Left forelimb (tissue), 1 donor: ENCODE data around the gene CCDC102B.
"Not testable (repeated sequence)": the region's sequence is repeated elsewhere in the genome, so short reads cannot be mapped to it uniquely, and the experiment has no call there.

Experiments
- DNase-seq: peaks from one replicate; pipeline ENCODE4 v3.0.0-alpha.2; 2018; ENCODE audit warnings: low spot score

CCDC102B gene

DNA sequence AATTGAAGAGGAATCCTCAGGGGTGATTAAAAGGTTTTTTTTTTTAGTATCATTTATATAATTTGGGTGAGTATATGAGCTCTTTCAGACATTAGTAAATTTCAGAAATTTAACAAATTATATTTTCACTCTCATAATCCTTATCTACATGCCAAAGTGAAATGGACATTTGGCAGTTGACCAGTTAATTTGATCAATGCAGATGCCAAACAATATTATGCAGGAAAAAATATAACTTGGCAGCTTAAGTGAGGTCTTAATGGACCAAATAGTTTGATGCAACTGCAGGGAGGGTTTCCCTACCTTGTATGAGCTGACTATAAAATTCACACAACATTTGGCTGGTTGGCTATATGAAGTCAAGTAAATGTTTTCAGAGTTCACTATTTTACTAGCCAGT lies 185.2 kb downstream of the CCDC102B start:
- DNase-seq, result no peak

DNA sequence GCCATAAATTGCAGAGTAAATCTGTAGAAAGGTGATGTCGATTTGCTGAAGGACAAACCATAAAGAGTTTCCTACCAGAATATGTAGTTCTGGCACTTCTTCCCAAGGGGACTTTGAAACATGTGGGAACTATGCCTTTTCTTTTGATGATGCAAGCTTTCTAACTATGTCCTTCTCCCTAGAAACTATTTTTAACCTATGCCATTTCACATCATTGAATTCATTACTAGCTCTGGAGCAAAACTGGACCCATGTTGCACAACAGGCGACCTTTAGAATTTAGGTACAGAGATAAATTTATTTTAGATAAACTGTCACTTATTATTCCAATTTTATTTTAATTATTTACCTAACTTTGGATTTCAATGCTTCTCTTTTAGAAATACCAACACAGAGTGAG lies 186.5 kb downstream of the CCDC102B start:
- DNase-seq, result no peak

DNA sequence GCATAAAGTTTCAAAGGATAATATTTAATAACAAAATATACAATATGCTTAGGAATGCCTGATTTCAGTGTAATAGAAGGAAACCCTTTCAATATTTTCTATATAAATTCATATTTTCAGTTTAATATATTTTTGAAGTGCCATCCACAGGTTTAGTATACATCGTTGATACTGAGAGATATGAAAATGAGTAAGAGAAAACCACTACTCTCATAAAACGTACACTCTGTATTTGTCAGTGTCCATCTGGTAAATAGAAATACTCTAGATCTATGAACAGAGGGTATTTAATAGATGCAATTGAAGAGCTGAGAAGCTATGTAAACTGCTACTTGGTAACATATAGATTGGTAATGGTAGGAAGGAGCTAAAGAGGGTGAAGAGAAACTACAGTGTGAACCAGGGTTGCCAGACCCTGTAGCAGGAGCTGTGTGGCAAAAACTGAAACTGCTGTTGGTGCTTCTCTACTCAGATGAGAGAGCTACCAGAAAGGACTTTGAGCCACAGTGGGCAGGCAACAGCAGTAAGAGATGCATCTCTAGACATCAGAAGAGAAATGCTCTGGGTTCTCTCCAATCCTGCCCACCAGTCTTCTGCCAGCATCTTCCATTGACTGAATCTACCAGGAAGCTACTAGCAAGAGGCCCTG lies 187.4 kb downstream of the CCDC102B start:
- DNase-seq, result no peak

DNA sequence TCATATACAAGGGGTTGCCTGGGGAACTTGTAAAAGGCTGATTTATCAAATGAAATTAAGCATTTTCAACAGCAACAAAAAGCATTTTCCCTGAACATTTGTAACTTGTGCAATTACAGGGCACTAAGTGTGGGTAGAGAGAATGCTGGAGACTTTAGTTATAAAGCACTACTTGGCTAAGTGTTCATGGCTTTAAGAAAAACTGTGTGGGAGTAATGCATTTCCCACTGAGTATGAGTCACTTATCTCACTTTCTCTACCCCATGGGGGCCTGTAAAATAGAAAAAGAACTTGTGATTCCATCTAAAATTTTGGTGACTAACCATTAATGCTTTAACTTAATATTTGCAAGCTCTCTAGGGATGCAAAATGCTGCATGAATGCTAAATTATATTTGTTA lies 193.4 kb downstream of the CCDC102B start:
- no peak for DNase-seq

DNA sequence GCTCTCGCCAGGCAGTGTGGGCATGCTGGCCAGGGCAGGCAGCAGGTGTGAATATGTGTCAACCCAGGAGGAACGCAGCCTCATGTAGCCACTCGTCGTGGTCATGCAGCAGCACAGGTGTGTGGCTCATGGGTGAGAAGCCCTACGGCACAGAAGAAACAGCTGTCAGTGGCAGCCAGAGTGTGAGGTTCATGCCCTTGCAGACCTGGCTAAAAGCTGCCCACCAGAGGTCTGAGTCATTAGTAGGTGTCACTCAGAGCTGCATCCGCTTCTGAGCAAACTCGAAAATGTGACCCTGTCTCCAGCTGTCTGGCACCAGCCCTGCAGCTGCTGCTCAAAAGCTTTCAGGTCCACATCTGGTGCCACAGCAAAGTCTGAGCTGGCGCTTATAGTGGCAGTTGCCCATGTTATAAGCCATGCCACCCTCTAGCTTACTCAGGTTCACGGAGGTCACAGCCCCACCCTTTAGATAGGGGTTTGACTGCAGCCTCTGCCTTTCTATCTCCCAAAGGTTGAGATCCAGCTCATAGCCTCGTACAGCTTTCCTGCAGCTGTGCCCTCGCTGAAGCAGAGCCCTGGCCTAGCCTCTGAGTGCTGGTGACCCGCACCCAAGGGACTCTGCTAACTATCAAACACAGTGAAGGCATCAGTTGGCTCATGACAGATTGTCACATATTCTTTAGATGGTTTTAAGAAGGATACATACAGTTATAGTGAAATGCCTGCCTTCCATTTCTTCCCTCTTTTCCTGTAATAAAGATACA lies 195.0 kb downstream of the CCDC102B start:
- no peak for DNase-seq

DNA sequence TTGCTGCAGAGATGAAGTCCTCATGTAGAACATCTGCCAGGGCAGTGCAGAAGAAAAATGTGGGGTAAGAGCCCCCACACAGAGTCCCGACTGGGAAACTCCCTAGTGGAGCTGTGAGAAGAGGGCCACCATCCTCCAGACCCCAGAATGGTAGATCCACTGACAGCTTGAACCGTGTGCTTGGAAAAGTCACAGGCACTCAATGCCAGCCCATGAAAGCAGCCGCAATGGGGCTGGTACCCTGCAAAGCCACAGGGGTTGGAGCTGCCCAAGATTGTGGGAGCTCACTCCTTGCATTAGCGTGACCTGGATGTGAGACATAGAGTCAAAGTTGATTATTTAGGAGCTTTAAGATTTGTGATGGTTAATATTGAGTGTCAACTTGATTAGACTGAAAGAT lies 197.8 kb downstream of the CCDC102B start:
- no peak for DNase-seq

DNA sequence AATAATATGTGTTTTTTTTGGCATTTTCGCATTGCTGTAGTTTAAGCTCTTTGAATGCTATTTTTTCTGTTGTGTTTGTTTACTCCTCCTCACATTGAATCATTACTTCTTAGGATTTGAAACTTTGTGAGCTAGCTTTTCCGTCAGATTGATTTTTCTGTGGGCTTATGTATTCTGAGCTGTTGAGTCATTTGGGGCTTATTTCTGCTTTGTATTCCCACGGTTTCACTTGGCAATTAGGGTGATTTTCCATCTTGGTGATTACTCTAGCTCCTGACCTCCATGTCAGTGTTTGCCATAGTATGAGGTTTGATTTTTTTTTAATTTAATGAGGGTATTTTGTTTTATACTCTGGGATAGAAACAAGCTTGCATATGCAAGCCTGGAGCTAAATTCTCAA lies 200.0 kb downstream of the CCDC102B start:
- DNase-seq, result no peak

DNA sequence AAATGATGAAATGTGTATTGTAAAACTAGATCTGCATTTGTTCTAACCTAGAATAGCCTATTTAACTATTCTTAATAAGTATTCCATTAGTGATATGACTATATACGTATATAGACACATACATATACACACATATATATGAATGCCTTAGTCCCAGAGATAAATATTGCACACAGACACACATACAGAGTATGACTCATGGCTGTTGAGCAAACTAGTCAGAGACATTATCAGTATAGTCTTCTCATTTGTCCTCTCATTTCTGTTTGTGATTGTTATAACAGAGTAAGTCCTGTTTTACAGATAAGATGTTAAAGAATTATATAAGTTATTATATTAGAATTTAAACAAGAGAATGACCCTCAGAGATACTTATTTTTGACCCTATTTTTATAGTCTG lies 202.5 kb downstream of the CCDC102B start:
- no peak for DNase-seq

DNA sequence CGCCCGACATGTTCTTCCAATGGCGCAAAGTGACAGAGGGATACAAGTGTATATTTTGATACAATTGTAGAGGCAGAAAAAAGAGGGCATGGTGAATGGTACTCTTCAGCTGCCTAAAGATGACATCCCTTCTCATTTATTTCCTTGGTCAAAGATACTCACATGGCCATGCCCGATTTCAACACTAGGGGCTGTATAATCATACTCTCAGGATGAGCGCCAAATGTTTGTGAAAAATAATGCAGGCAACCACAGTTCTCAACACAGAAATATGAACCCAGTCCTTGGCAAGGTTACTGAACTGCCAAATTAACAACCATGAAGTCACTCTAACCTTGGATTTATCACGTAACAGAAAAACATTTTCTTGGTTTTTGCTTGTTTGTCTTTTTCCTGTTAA lies 204.4 kb downstream of the CCDC102B start:
- no peak for DNase-seq

DNA sequence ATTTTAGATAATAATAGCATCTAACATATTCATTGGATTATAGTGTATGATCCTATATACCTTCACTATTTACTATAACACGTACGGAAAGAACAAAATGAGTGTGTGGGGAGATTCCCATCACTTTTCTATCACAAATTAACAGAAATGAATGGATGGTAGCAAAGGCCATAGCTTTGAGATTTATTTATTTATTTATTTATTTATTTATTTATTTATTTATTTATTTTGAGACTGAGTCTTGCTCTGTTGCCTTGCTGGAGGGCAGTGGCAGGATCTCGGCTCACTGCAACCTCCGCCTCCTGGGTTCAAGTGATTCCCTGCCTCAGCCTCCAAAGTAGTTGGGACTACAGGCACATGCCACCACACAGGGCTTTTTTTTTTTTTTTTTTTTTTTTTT lies 208.3 kb downstream of the CCDC102B start:
- DNase-seq, result not testable (repeated sequence)

DNA sequence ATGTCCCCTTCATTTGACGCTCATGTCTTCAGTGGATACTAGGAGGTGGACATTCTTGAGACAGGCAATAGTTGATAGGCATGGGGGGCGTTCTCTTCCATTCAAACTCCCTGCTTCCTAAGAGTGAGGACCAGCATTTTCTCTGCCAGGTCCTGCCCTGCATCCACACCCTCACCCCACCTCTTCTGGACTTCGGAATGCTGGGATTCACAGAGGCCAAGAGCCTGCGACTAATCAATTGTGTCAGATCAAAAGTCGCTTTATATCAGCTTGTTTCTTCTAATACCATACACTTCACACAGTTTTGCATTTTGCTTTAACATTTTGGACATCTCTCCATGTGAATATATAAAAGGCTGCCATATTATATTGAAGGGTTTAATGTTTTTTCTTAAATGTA lies 210.7 kb downstream of the CCDC102B start:
- no peak for DNase-seq

DNA sequence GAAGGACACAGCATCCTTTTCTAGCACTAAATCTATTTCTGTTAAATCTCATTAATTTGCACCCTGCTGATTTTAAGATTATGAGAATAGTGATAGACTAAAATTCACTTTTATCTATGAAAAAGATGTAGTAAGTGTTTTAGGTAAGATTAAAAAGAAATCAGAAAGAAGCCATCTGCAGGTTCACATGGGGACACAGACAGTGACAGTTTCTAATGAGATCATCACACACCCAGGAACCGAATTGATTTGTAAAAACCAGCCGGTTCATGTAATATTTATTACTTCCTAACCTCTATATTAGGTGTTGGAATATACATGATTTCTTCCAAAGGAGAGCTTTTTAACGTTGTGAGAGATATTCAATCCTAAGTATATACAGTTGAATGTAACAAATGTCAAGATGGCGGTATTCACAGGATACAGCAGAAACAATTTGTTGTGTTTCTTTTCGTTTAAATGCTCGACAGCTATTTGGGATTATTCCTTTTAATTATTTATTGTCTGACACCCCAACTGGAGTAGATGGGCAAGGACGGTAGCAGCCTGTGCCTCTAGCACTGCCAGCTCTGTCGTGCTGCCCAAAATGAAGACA lies 223.4 kb downstream of the CCDC102B start:
- no peak for DNase-seq

DNA sequence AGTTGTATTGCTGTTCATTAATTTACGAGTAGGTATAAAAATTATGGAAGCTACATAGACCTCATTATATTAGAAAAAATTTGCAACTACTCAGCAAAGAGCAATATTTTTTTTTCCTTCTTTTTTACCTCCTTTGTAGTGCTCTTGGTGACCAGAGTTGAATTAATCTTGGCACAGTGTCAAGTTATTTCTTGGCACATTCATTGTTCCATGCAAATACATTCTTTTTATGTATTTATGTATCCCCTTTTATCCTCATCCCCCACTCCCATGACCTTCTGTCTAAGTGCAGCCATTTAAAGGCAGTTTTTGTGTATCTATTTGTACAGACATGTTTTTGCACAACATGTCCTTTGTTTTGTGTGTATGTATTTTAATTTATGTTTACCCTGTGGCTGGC lies 224.5 kb downstream of the CCDC102B start:
- no peak for DNase-seq

DNA sequence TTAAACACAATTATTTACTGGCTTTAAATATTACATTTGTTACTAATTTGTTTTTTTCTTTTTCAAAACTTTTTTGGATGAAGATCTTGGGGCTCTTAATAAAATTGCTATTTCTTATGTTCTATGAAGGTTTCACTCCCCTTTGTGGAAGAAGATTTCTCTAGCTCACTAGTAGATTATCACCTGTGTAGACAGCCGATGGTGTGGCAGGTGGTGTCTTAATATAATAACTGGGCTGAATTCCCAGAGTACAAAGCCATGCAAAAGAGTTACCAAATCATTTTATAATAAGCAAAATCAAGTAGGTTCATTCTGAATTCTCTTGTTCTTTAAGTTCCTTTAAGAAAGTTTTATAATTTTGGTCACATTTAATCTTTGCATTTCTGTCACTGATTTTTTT lies 233.7 kb downstream of the CCDC102B start:
- no peak for DNase-seq

DNA sequence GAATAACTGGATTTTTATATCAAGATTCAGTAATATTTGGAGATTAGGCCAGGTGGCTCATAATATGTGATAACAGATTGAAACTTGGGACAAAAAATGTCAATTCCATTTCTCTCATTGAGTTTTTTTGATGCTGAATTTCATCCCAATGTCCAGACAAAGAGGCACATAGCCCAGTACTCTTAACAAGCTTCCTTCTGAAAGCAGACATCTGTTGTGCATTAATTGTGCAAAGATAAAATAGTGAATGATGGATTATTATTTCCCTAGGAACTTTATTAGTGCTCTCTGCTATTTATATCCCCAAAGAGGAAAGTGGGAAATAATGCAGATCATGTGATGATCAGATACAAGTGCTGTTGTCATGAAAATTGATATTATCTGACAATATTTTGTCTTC lies 234.1 kb downstream of the CCDC102B start:
- no peak for DNase-seq

DNA sequence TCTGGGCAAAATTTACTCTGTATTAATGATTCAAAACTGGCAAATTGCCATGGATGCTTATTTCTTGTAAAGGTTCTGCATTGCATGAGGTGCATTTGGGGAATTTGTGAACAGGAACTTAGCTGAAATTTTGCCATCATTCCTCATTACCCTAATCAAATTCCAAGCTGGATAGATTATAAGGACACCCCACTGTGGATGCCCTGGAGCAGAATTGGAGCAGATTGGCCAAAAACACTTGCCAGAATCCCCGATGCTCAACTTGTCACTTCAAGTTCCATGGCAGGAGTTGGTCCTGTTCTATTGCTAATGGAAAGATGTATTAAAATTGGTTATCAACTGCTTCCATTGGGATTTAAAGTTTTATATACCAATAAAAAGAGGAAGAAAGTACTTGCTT lies 237.9 kb downstream of the CCDC102B start:
- DNase-seq, result no peak

DNA sequence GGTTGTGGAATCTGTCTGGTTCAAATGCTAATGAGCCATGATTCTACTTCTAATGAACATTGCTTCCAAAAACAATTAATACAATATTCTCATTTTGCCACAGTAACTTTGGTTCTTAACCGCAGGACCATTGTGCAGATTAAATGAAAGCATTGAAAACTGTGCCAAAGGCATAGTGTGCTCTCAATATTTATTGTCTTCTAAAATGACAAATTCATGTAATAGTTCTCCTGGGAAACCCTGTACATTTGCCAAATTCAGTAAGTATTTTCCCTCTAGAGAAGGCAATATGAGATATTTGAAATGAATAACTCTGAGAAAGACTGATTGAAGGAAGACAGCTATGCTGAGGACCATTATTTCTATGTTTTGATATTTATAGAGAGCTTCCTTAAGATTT lies 246.3 kb downstream of the CCDC102B start:
- DNase-seq, result no peak

DNA sequence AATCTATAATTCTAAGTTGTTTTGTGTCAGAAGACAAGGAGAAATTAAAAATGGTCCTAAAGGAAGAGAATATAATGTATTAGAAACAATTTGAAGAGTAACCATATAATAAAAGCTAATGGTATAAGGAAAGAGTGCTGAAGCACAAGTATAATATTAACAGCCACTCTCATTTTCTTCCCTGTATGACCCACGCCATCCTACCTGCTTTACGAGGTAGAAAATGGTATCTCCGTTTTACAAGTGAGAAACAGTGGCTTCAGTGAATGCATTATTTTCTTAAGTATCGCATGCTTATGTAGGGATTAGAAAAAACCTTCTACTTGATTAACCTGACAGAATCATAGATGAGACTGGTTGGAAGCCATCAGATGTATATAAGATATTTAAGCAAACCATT lies 266.2 kb downstream of the CCDC102B start:
- no peak for DNase-seq

DNA sequence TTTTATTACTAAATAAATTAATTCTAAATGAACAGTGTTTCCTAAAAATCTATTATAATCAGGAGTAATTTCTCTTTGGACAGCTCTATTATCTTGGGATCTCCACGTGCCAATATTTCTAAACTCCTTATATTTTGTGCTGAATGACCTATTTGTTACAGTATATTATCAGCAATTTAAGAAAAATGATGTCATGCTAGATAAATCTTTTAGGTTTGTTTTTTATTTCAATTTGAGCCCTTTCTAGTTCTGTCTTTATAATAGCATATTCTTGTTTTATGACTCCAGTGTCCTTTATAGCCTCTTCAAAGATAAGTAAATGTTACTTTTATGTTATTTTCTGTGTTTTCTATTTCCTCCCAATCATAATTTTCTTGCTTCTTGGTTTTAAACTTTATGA lies 269.2 kb downstream of the CCDC102B start:
- DNase-seq, result no peak

DNA sequence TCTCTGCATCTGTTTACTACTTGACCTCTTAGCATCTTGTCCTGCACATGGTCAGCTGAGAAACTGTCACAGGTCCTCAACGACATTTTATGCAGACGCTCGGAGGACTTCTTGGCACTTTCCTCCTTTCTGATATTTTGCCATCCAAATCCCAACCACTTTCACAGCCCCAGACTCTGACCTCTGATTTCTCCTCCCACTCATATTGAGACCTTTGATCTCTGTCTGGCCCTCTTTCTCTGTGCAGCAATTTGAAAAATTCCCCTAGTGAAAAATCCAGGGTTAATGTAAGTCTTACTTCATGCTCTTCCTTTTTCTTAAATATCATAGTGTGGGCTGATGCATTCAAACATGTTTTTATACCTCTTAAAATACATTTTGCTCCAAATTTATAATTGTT lies 273.8 kb downstream of the CCDC102B start:
- no peak for DNase-seq

DNA sequence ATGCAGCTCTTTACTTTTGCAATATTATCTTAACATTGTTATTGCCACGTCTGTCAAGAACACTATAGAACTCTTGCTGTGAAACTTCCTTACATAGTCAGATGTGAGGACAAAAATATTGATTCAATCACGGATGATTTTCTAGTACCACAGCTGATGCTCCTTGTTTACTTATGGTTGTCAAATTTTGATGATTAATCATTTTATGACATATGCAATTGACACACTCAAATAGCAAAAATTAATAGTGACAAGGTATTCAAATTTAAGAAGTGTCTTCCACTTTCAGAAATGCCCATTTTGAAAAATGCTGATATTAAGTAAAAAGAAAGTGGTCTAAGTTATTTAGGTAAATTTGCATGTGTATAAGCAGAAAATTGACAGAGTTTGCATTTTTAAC lies 284.0 kb downstream of the CCDC102B start:
- no peak for DNase-seq

DNA sequence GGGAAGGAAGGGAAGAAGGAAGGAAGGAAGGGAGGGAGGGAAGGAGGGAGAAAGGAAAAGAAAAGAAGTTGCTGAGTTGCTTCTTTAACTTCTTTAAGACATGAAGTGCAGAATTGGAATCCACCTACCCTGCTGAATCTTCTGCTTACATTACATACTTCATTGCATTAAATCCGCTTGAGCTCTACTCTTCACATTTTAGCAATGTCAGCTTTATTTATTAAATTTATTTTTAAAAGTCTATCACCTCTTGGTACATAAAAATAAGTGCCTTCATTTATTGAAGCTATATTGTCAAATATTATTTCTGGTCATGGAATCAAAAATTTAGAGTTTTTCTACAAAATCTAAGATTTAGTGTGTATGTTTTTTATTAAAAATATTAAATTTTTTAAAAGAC lies 284.6 kb downstream of the CCDC102B start:
- DNase-seq, result no peak

DNA sequence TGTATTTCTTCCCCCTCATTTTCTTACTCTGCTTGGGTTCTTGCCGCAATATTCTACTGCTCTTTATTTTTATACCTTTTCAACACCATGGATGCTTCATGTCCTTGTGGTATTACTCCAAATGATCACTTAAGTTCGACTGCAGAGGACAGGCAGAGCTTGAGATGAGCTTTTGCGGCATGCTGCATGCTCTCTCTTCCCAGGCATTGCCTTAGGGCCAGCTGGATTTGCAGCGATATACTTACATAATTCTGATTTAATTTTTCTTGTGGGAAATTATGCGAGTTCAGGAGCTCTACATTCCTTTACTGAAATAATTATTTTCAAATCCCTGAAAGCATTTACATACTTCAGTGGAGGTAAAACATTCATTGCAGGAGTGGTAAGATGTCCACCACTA lies 288.1 kb downstream of the CCDC102B start:
- DNase-seq, result no peak

DNA sequence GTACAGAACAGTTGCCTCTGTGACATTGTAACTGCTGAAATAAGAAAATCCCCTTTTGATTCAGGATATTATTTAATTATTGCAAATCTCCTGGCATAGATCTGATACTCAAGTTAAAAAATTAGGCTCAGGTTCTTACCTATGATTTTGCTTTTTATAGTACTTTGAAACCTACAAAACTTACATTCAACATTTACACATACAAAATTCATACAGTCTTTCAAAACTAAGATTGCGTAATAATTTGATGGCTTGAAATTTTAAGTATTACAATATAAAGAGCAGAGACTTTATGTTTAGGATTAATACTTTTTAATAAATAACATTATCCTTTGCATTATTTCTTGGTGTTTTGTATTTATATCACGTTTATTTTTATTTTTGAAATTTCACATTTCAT lies 291.1 kb downstream of the CCDC102B start:
- DNase-seq, result no peak
